NB4 (cell line): ENCODE data around the gene RMDN3.

Experiments used
- DNase-seq: peaks from one replicate; pipeline ENCODE4 v3.0.0; 2010; ENCODE audit warnings: low read depth
- H3K4me3 ChIP-seq: one replicate; pipeline ENCODE4 v1.5.1; 2011; ENCODE audit warnings: mild to moderate bottlenecking, low read depth, low read length, moderate library complexity
- CTCF ChIP-seq: IDR thresholded peaks from one replicate; pipeline ENCODE4 v1.5.1; 2012; ENCODE audit warnings: low read depth, low read length
- MAX ChIP-seq: IDR thresholded peaks from 2 replicates; pipeline ENCODE4 v1.6.1; 2011; ENCODE audit warnings: low read depth, low read length
- MYC ChIP-seq: IDR thresholded peaks from 2 replicates; pipeline ENCODE4 v1.6.1; 2011; ENCODE audit warnings: low read depth, low read length
- POLR2A ChIP-seq: IDR thresholded peaks from 2 replicates; pipeline ENCODE4 v1.6.1; 2011; ENCODE audit warnings: mild to moderate bottlenecking; ENCODE audit not compliant: insufficient read length; ENCODE audit errors: extremely low read depth

Gene RMDN3

GRCh38 chr15:40759961-40760360 is 4.9 kb upstream of the RMDN3 start:
- no peak overlapping the region for H3K4me3 ChIP-seq
- no peak for DNase-seq
- TF ChIP-seq MAX (no peak), MYC (no peak), POLR2A (no peak), CTCF (no peak)

- peak; percentile 48 for DNase-seq
- TF ChIP-seq CTCF, result no peak
- TF ChIP-seq MAX, result peak; percentile 86
- no peak for TF ChIP-seq POLR2A
- peak; percentile 77 for TF ChIP-seq MYC
- no peak overlapping the region for H3K4me3 ChIP-seq
Measured at GRCh38 chr15:40756938-40757337, 1.9 kb upstream of the RMDN3 start.

- peak; percentile 47 for DNase-seq
- no peak for TF ChIP-seq MAX
- H3K4me3 ChIP-seq, result peak overlapping the region; percentile 63
Measured at GRCh38 chr15:40755812-40756208, 756 bp upstream of the RMDN3 start.

GRCh38 chr15:40754574-40754882 is 526 bp downstream of the RMDN3 start:
- TF ChIP-seq CTCF, result no peak
- no peak for TF ChIP-seq MAX
- no peak for TF ChIP-seq MYC
- TF ChIP-seq POLR2A, result no peak
- H3K4me3 ChIP-seq, result peak overlapping the region; percentile 89
- DNase-seq, result peak; percentile 30

GRCh38 chr15:40751745-40752144 is 3.3 kb downstream of the RMDN3 start:
- no peak for TF ChIP-seq MAX
- no peak for TF ChIP-seq MYC
- no peak for TF ChIP-seq POLR2A
- TF ChIP-seq CTCF, result no peak
- DNase-seq, result no peak
- no peak overlapping the region for H3K4me3 ChIP-seq

- TF ChIP-seq CTCF, result no peak
- no peak for TF ChIP-seq POLR2A
- TF ChIP-seq MAX, result no peak
- TF ChIP-seq MYC, result no peak
- DNase-seq, result no peak
- no peak overlapping the region for H3K4me3 ChIP-seq
Measured at GRCh38 chr15:40750885-40751284, 4.2 kb downstream of the RMDN3 start.
